GM12865 (cell line): ENCODE results near the gene HSPA9.

Experiments used
- DNase-seq: peaks from one replicate; pipeline ENCODE4 v3.0.0; 2010; ENCODE audit warnings: low read depth
- H3K4me3 ChIP-seq: 2 replicates; pipeline ENCODE4 v1.5.1; 2011; ENCODE audit warnings: mild to moderate bottlenecking, low read depth, low read length, control low read depth
- CTCF ChIP-seq: IDR thresholded peaks from 2 replicates; pipeline ENCODE4 v1.5.1; 2011; ENCODE audit warnings: low read length, control low read depth, low read depth, inconsistent platforms; ENCODE audit not compliant: insufficient read depth; ENCODE audit errors: missing control alignments

Gene HSPA9

GRCh38 chr5:138549414-138549813, 25.8 kb downstream of the HSPA9 start:
- DNase-seq: no peak
- no peak overlapping the region for H3K4me3 ChIP-seq
- TF ChIP-seq CTCF: no peak

- no peak for TF ChIP-seq CTCF
- no peak overlapping the region for H3K4me3 ChIP-seq
- DNase-seq: no peak
Measured at GRCh38 chr5:138545919-138546562, 29.2 kb downstream of the HSPA9 start.

- no peak for TF ChIP-seq CTCF
- peak overlapping the region; percentile 98 for H3K4me3 ChIP-seq
- DNase-seq: peak; percentile 16
Measured at GRCh38 chr5:138544181-138545134, 30.7 kb downstream of the HSPA9 start.

- peak overlapping the region; percentile 98 for H3K4me3 ChIP-seq
- no peak for DNase-seq
- TF ChIP-seq CTCF: no peak
Measured at GRCh38 chr5:138543730-138544104, 31.5 kb downstream of the HSPA9 start.

GRCh38 chr5:138542956-138543729, 32.1 kb downstream of the HSPA9 start, which contains the start of gene ETF1:
ETF1 (minus strand) TSS chr5:138543236; CDS start chr5:138542918, 318 bp downstream.
- no peak for TF ChIP-seq CTCF
- H3K4me3 ChIP-seq: peak within 1 kb of the TSS; percentile 98
- peak; percentile 100 for DNase-seq

- peak; percentile 23 for DNase-seq
- peak overlapping the region; percentile 65 for H3K4me3 ChIP-seq
- no peak for TF ChIP-seq CTCF
Measured at GRCh38 chr5:138542180-138542955, 32.8 kb downstream of the HSPA9 start.
